HG03045 (cell line): ENCODE data around the gene ERH.

Experiments used
- ATAC-seq: cut with Tn5 transposase; IDR thresholded peaks from one replicate; pipeline ENCODE4 v1.9.1; 2021; ENCODE audit warnings: mild to moderate bottlenecking, moderate library complexity; ENCODE audit not compliant: unreplicated experiment

Gene ERH

DNA sequence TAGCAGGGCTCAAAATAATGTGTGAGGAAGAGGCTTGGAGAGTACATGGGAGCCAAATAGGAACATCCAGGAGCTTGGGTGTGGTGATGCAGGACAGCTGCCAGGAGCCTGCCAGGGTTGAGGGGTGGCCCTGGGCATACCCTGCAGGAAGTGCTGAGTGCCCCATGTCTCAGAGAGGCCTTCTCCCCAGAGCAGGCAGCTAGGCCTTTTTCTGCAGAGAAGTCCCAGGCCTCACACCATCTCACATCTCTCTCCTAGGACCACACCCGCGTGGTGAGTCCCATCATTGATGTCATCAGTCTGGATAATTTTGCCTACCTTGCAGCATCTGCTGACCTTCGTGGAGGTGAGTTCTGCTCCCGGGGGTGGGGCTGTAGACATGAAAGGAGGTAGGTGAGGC, 66.9 kb downstream of the ERH start:
- no peak for ATAC-seq
